A673 (cell line): ENCODE results near the gene DMAC2. TPM values are rescaled to one million over a fixed set of nuclear protein-coding genes. Genes with fewer than 3 reads are reported as not detected.
A peak's percentile ranks its signal among the peaks of the same experiment; 100 is the strongest.

ENCODE experiments used
- BruUV-seq: library from RNA; stranded (reverse); fragments of 400-500 nt; replicated peaks from 2 replicates; lab custom pipeline; 2021; lab: Mats Ljungman, UMichigan
- CTCF ChIA-PET: fragments of 300-600 bp; sonication (Branson Sonifier 250); formaldehyde crosslinking; loops from one replicate; lab custom pipeline; 2022; ENCODE audit warnings: antibody characterized with exemption; lab: Charles Lee
- POLR2A ChIA-PET: fragments of 300-600 bp; sonication (Branson Sonifier 250); formaldehyde crosslinking; loops from one replicate; lab custom pipeline; 2022; ENCODE audit warnings: antibody characterized with exemption; ENCODE audit not compliant: low non-redundant PET; lab: Charles Lee
- DNase-seq: peaks from one replicate; pipeline ENCODE4 v3.0.0-alpha.2; 2015; ENCODE audit warnings: low spot score
- H3K27ac ChIP-seq: fragments of 200-600 bp; sonication (generic); 2 replicates; pipeline ENCODE4 v1.5.1; 2016; ENCODE audit warnings: mixed run types, low read depth, mild to moderate bottlenecking, mixed read lengths, antibody characterized with exemption, low read length; ENCODE audit not compliant: poor library complexity, severe bottlenecking
- H3K27me3 ChIP-seq: fragments of 200-600 bp; sonication (generic); replicated peaks from 2 replicates; pipeline ENCODE4 v1.6.1; 2017; ENCODE audit warnings: mixed run types, low read depth, mild to moderate bottlenecking, mixed read lengths, antibody characterized with exemption, low read length; ENCODE audit not compliant: insufficient read depth, poor library complexity
- H3K36me3 ChIP-seq: fragments of 200-600 bp; sonication (generic); 2 replicates; pipeline ENCODE4 v1.6.1; 2016; ENCODE audit warnings: mixed run types, mild to moderate bottlenecking, mixed read lengths, antibody characterized with exemption, low read length; ENCODE audit not compliant: insufficient read depth, poor library complexity, severe bottlenecking
- H3K4me1 ChIP-seq: fragments of 200-600 bp; sonication (generic); 2 replicates; pipeline ENCODE4 v1.6.1; 2017; ENCODE audit warnings: mixed run types, mild to moderate bottlenecking, mixed read lengths, antibody characterized with exemption, low read length; ENCODE audit not compliant: insufficient read depth, poor library complexity, severe bottlenecking
- H3K4me3 ChIP-seq: fragments of 200-600 bp; sonication (generic); 2 replicates; pipeline ENCODE4 v1.5.1; 2016; ENCODE audit warnings: low read depth, mixed run types, mild to moderate bottlenecking, mixed read lengths, low read length; ENCODE audit not compliant: poor library complexity, severe bottlenecking
- H3K9me3 ChIP-seq: fragments of 200-600 bp; sonication (generic); 2 replicates; pipeline ENCODE4 v1.6.1; 2016; ENCODE audit warnings: mixed run types, low read depth, mild to moderate bottlenecking, mixed read lengths, antibody characterized with exemption, low read length; ENCODE audit not compliant: poor library complexity, severe bottlenecking
- CTCF ChIP-seq: fragments of 300-800, 200-600 bp; sonication (generic); conservative IDR thresholded peaks from 2 replicates; pipeline ENCODE4 v1.5.1; 2017; ENCODE audit warnings: low read depth, mild to moderate bottlenecking, antibody characterized with exemption, low read length, moderate library complexity, mixed read lengths
- EZH2 ChIP-seq: fragments of 200-600 bp; sonication (generic); IDR thresholded peaks from 2 replicates; pipeline ENCODE4 v1.6.1; 2017; ENCODE audit warnings: borderline replicate concordance, low read depth, mild to moderate bottlenecking, mixed read lengths, antibody characterized with exemption, low read length; ENCODE audit not compliant: poor library complexity, severe bottlenecking
- intact Hi-C: fragments of 100-400 bp; cut with micrococcal nuclease; formaldehyde crosslinking; loops from one replicate; pipeline ENCODE4 v1.10.0; 2022; ENCODE audit not compliant: unreplicated experiment
- total RNA-seq: library from RNA; stranded (reverse); gene quantifications from 2 replicates; pipeline ENCODE4 v1.2.3, GENCODE V29; 2021

The DMAC2 gene
- total RNA-seq, 1 experiment from 2014 or later: 96.6 TPM

- Histone ChIP-seq H3K4me3 (no peak within 1 kb of the TSS), H3K4me1 (peaks cover 25% of the 10 kb centered on the region), H3K36me3 (peaks cover 18% of the 10 kb centered on the region), H3K27me3 (no peaks in the 10 kb centered on the region), H3K9me3 (no peaks in the 10 kb centered on the region), H3K27ac (peak within 1 kb of the TSS; percentile 70)
- TF ChIP-seq CTCF (no peak), EZH2 (no peak)
- no TSS peak for BruUV-seq
- intact Hi-C loops: no loop called here
- ChIA-PET CTCF (interaction anchor here (0.5 kb wide), 2 partner anchors 9 to 143 kb away, joined by 3 to 5 read pairs; no protein-coding TSS in a partner anchor), POLR2A (interaction anchor here (0.6 kb wide), 1 partner anchor 436 kb away, joined by 4 read pairs; no protein-coding TSS in a partner anchor)
- peak; percentile 32 for DNase-seq
Observed at GRCh38 chr19:41426952-41427646, 12.6 kb downstream of the DMAC2 start, which contains the start of gene B3GNT8. B3GNT8 (minus strand) TSS chr19:41427374; CDS start chr19:41426778, 596 bp downstream.

GRCh38 chr19:41426116-41426841, 13.4 kb downstream of the DMAC2 start:
- Histone ChIP-seq H3K4me3 (no peak overlapping the region), H3K9me3 (no peaks in the 10 kb centered on the region), H3K4me1 (peaks cover 25% of the 10 kb centered on the region), H3K27me3 (no peaks in the 10 kb centered on the region), H3K36me3 (peaks cover 12% of the 10 kb centered on the region), H3K27ac (peak overlapping the region; percentile 70)
- TF ChIP-seq CTCF (no peak), EZH2 (no peak)
- intact Hi-C loops: no loop called here
- ChIA-PET POLR2A (interaction anchor here (0.6 kb wide), 1 partner anchor 436 kb away, joined by 4 read pairs; no protein-coding TSS in a partner anchor), CTCF (interaction anchor here (0.5 kb wide), 1 partner anchor 9 kb away, joined by 5 read pairs; no protein-coding TSS in a partner anchor)
- no peak for DNase-seq
- BruUV-seq: no TSS peak

GRCh38 chr19:41425174-41426115, 14.3 kb downstream of the DMAC2 start:
- ChIA-PET POLR2A (no interaction called here), CTCF (no interaction called here)
- Histone ChIP-seq H3K36me3 (peaks cover 12% of the 10 kb centered on the region), H3K27ac (no peak overlapping the region), H3K4me3 (no peak overlapping the region), H3K27me3 (no peaks in the 10 kb centered on the region), H3K9me3 (no peaks in the 10 kb centered on the region), H3K4me1 (peaks cover 25% of the 10 kb centered on the region)
- no peak for DNase-seq
- TF ChIP-seq CTCF (no peak), EZH2 (no peak)
- intact Hi-C loops: no loop called here
- BruUV-seq: no TSS peak
